ENCODE results near the gene DYSF.

The DYSF gene

GRCh38 chr2:71479261-71479660 is 25.9 kb downstream of the DYSF start:
- H3K27me3 ChIP-seq (ENCODE audit: insufficient read depth, low read depth) = no peaks in the 10 kb centered on the region
- H3K4me2 ChIP-seq = no peak overlapping the region
- no peaks in the 10 kb centered on the region for H4K20me1 ChIP-seq (ENCODE audit: insufficient read depth)
- no peak overlapping the region for H3K4me3 ChIP-seq (IDR thresholded peaks at IDR 0.05; ENCODE audit: insufficient read depth, low read depth, low read length)
- H2AFZ ChIP-seq (ENCODE audit: low read depth) = no peak overlapping the region
- no peaks in the 10 kb centered on the region for H3K79me2 ChIP-seq (ENCODE audit: insufficient read depth, low read depth)
- no peaks in the 10 kb centered on the region for H3K4me1 ChIP-seq (ENCODE audit: low read depth, poor library complexity, severe bottlenecking)
- TF ChIP-seq CTCF (conservative IDR thresholded peaks at IDR 0.05; ENCODE audit: low read depth, low read length) = no peak
- no peak overlapping the region for H3K9ac ChIP-seq
- H3K36me3 ChIP-seq (ENCODE audit: insufficient read depth) = no peaks in the 10 kb centered on the region
- no peak overlapping the region for H3K27ac ChIP-seq

- no peaks in the 10 kb centered on the region for H3K79me2 ChIP-seq (ENCODE audit: insufficient read depth, low read depth)
- no peak overlapping the region for H2AFZ ChIP-seq (ENCODE audit: low read depth)
Measured at GRCh38 chr2:71481111-71481510, 27.8 kb downstream of the DYSF start.

GRCh38 chr2:71482055-71482454 is 28.7 kb downstream of the DYSF start:
- H4K20me1 ChIP-seq (ENCODE audit: insufficient read depth) = no peaks in the 10 kb centered on the region
- H2AFZ ChIP-seq (ENCODE audit: low read depth) = no peak overlapping the region
- no peaks in the 10 kb centered on the region for H3K27me3 ChIP-seq (ENCODE audit: insufficient read depth, low read depth)
- H3K4me1 ChIP-seq (ENCODE audit: low read depth, poor library complexity, severe bottlenecking) = no peaks in the 10 kb centered on the region
- H3K9ac ChIP-seq = no peak overlapping the region
- no peak overlapping the region for H3K4me2 ChIP-seq
- TF ChIP-seq CTCF (conservative IDR thresholded peaks at IDR 0.05; ENCODE audit: low read depth, low read length) = no peak
- no peak overlapping the region for H3K4me3 ChIP-seq (IDR thresholded peaks at IDR 0.05; ENCODE audit: insufficient read depth, low read depth, low read length)
- H3K36me3 ChIP-seq (ENCODE audit: insufficient read depth) = no peaks in the 10 kb centered on the region
- no peak overlapping the region for H3K27ac ChIP-seq
- no peaks in the 10 kb centered on the region for H3K79me2 ChIP-seq (ENCODE audit: insufficient read depth, low read depth)

More at GRCh38 chr2:71481111-71481510, 27.8 kb downstream of the DYSF start:
- no peak for TF ChIP-seq CTCF (conservative IDR thresholded peaks at IDR 0.05; ENCODE audit: low read depth, low read length)
- no peaks in the 10 kb centered on the region for H3K4me1 ChIP-seq (ENCODE audit: low read depth, poor library complexity, severe bottlenecking)
- no peaks in the 10 kb centered on the region for H3K36me3 ChIP-seq (ENCODE audit: insufficient read depth)
- H3K27ac ChIP-seq = no peak overlapping the region
- H3K4me2 ChIP-seq = no peak overlapping the region
- no peak overlapping the region for H3K9ac ChIP-seq
- no peak overlapping the region for H3K4me3 ChIP-seq (IDR thresholded peaks at IDR 0.05; ENCODE audit: insufficient read depth, low read depth, low read length)
- no peaks in the 10 kb centered on the region for H4K20me1 ChIP-seq (ENCODE audit: insufficient read depth)
- no peaks in the 10 kb centered on the region for H3K27me3 ChIP-seq (ENCODE audit: insufficient read depth, low read depth)

- no peaks in the 10 kb centered on the region for H3K27me3 ChIP-seq (ENCODE audit: insufficient read depth, low read depth)
- no peak overlapping the region for H3K4me2 ChIP-seq
- no peak overlapping the region for H3K9ac ChIP-seq
- H3K4me1 ChIP-seq (ENCODE audit: low read depth, poor library complexity, severe bottlenecking) = no peaks in the 10 kb centered on the region
- no peak for TF ChIP-seq CTCF (conservative IDR thresholded peaks at IDR 0.05; ENCODE audit: low read depth, low read length)
- H2AFZ ChIP-seq (ENCODE audit: low read depth) = no peak overlapping the region
- H3K4me3 ChIP-seq (IDR thresholded peaks at IDR 0.05; ENCODE audit: insufficient read depth, low read depth, low read length) = no peak overlapping the region
- no peaks in the 10 kb centered on the region for H4K20me1 ChIP-seq (ENCODE audit: insufficient read depth)
- H3K36me3 ChIP-seq (ENCODE audit: insufficient read depth) = no peaks in the 10 kb centered on the region
- no peak overlapping the region for H3K27ac ChIP-seq
- no peaks in the 10 kb centered on the region for H3K79me2 ChIP-seq (ENCODE audit: insufficient read depth, low read depth)
Measured at GRCh38 chr2:71483246-71483645, 29.9 kb downstream of the DYSF start.
